ENCODE data around the gene OPHN1.
"Not testable (repeated sequence)": the region's sequence is repeated elsewhere in the genome, so short reads cannot be mapped to it uniquely, and the experiment has no call there.

OPHN1 gene

GRCh38 chrX:68083510-68083909 lies 349.8 kb downstream of the OPHN1 start:
- Histone ChIP-seq H3K36me3 (ENCODE audit: insufficient read depth, low read length) (no peaks in the 10 kb centered on the region), H3K9me3 (ENCODE audit: low read length) (no peaks in the 10 kb centered on the region), H3K4me1 (ENCODE audit: insufficient read depth, low read length) (no peaks in the 10 kb centered on the region), H3K27me3 (ENCODE audit: insufficient read depth, low read length) (no peaks in the 10 kb centered on the region), H3K4me3 (ENCODE audit: low read length) (no peak overlapping the region), H2AFZ (ENCODE audit: low read depth, low read length) (no peak overlapping the region)

- Histone ChIP-seq H3K9me3 (ENCODE audit: low read length) (no peaks in the 10 kb centered on the region), H3K36me3 (ENCODE audit: insufficient read depth, low read length) (no peaks in the 10 kb centered on the region), H3K4me3 (ENCODE audit: low read length) (no peak overlapping the region)
Observed at GRCh38 chrX:68079961-68080360, 353.3 kb downstream of the OPHN1 start.

GRCh38 chrX:68078801-68079200 lies 354.5 kb downstream of the OPHN1 start:
- not testable (repeated sequence) for H3K27me3 ChIP-seq (ENCODE audit: insufficient read depth, low read length); H3K36me3 ChIP-seq (ENCODE audit: insufficient read depth, low read length); H3K4me1 ChIP-seq (ENCODE audit: insufficient read depth, low read length); H3K9me3 ChIP-seq (ENCODE audit: low read length); H2AFZ ChIP-seq (ENCODE audit: low read depth, low read length); H3K4me3 ChIP-seq (ENCODE audit: low read length)

More at GRCh38 chrX:68079961-68080360, 353.3 kb downstream of the OPHN1 start:
- Histone ChIP-seq H3K4me1 (ENCODE audit: insufficient read depth, low read length) (no peaks in the 10 kb centered on the region), H2AFZ (ENCODE audit: low read depth, low read length) (no peak overlapping the region), H3K27me3 (ENCODE audit: insufficient read depth, low read length) (no peaks in the 10 kb centered on the region)

GRCh38 chrX:68077378-68077777 lies 355.9 kb downstream of the OPHN1 start:
- Histone ChIP-seq H3K4me3 (ENCODE audit: low read length) (no peak overlapping the region), H3K9me3 (ENCODE audit: low read length) (no peaks in the 10 kb centered on the region), H3K36me3 (ENCODE audit: insufficient read depth, low read length) (no peaks in the 10 kb centered on the region), H2AFZ (ENCODE audit: low read depth, low read length) (no peak overlapping the region), H3K4me1 (ENCODE audit: insufficient read depth, low read length) (no peaks in the 10 kb centered on the region), H3K27me3 (ENCODE audit: insufficient read depth, low read length) (no peaks in the 10 kb centered on the region)

GRCh38 chrX:68072041-68072440 lies 361.3 kb downstream of the OPHN1 start:
- Histone ChIP-seq H3K27me3 (ENCODE audit: insufficient read depth, low read length) (no peaks in the 10 kb centered on the region), H3K4me1 (ENCODE audit: insufficient read depth, low read length) (no peaks in the 10 kb centered on the region), H3K9me3 (ENCODE audit: low read length) (no peaks in the 10 kb centered on the region), H3K36me3 (ENCODE audit: insufficient read depth, low read length) (no peaks in the 10 kb centered on the region), H3K4me3 (ENCODE audit: low read length) (no peak overlapping the region), H2AFZ (ENCODE audit: low read depth, low read length) (no peak overlapping the region)

- H2AFZ ChIP-seq (ENCODE audit: low read depth, low read length); H3K27me3 ChIP-seq (ENCODE audit: insufficient read depth, low read length): not testable (repeated sequence)
Observed at GRCh38 chrX:68070119-68070518, 363.2 kb downstream of the OPHN1 start.

GRCh38 chrX:68061206-68061535 lies 372.1 kb downstream of the OPHN1 start:
- no peaks in the 10 kb centered on the region for H3K27me3 ChIP-seq (ENCODE audit: insufficient read depth, low read length)
- H2AFZ ChIP-seq (ENCODE audit: low read depth, low read length), result no peak overlapping the region
- H3K4me1 ChIP-seq (ENCODE audit: insufficient read depth, low read length), result no peaks in the 10 kb centered on the region
- no peaks in the 10 kb centered on the region for H3K9me3 ChIP-seq (ENCODE audit: low read length)
- no peak overlapping the region for H3K4me3 ChIP-seq (ENCODE audit: low read length)
- no peaks in the 10 kb centered on the region for H3K36me3 ChIP-seq (ENCODE audit: insufficient read depth, low read length)

More at GRCh38 chrX:68070119-68070518, 363.2 kb downstream of the OPHN1 start:
- not testable (repeated sequence) for H3K4me1 ChIP-seq (ENCODE audit: insufficient read depth, low read length); H3K4me3 ChIP-seq (ENCODE audit: low read length); H3K9me3 ChIP-seq (ENCODE audit: low read length); H3K36me3 ChIP-seq (ENCODE audit: insufficient read depth, low read length)

- H3K4me1 ChIP-seq (ENCODE audit: insufficient read depth, low read length), result no peaks in the 10 kb centered on the region
- no peak overlapping the region for H3K4me3 ChIP-seq (ENCODE audit: low read length)
- no peaks in the 10 kb centered on the region for H3K9me3 ChIP-seq (ENCODE audit: low read length)
- H3K27me3 ChIP-seq (ENCODE audit: insufficient read depth, low read length), result no peaks in the 10 kb centered on the region
- no peak overlapping the region for H2AFZ ChIP-seq (ENCODE audit: low read depth, low read length)
- no peaks in the 10 kb centered on the region for H3K36me3 ChIP-seq (ENCODE audit: insufficient read depth, low read length)
Observed at GRCh38 chrX:68060506-68061205, 372.6 kb downstream of the OPHN1 start.

- H3K4me1 ChIP-seq (ENCODE audit: insufficient read depth, low read length), result no peaks in the 10 kb centered on the region
- H2AFZ ChIP-seq (ENCODE audit: low read depth, low read length), result no peak overlapping the region
- H3K27me3 ChIP-seq (ENCODE audit: insufficient read depth, low read length), result no peaks in the 10 kb centered on the region
- no peaks in the 10 kb centered on the region for H3K36me3 ChIP-seq (ENCODE audit: insufficient read depth, low read length)
- H3K4me3 ChIP-seq (ENCODE audit: low read length), result no peak overlapping the region
- no peaks in the 10 kb centered on the region for H3K9me3 ChIP-seq (ENCODE audit: low read length)
Observed at GRCh38 chrX:68059469-68059868, 373.8 kb downstream of the OPHN1 start.

- Histone ChIP-seq H3K4me1 (ENCODE audit: insufficient read depth, low read length) (no peaks in the 10 kb centered on the region), H3K9me3 (ENCODE audit: low read length) (no peaks in the 10 kb centered on the region), H3K36me3 (ENCODE audit: insufficient read depth, low read length) (no peaks in the 10 kb centered on the region), H3K27me3 (ENCODE audit: insufficient read depth, low read length) (no peaks in the 10 kb centered on the region), H3K4me3 (ENCODE audit: low read length) (no peak overlapping the region), H2AFZ (ENCODE audit: low read depth, low read length) (no peak overlapping the region)
Observed at GRCh38 chrX:68049466-68049865, 383.8 kb downstream of the OPHN1 start.

- Histone ChIP-seq H3K4me1 (ENCODE audit: insufficient read depth, low read length) (no peaks in the 10 kb centered on the region), H2AFZ (ENCODE audit: low read depth, low read length) (no peak overlapping the region), H3K9me3 (ENCODE audit: low read length) (no peaks in the 10 kb centered on the region), H3K27me3 (ENCODE audit: insufficient read depth, low read length) (no peaks in the 10 kb centered on the region), H3K36me3 (ENCODE audit: insufficient read depth, low read length) (no peaks in the 10 kb centered on the region), H3K4me3 (ENCODE audit: low read length) (no peak overlapping the region)
Observed at GRCh38 chrX:68048774-68049173, 384.5 kb downstream of the OPHN1 start.

GRCh38 chrX:68045008-68045577 lies 388.2 kb downstream of the OPHN1 start:
- Histone ChIP-seq H2AFZ (ENCODE audit: low read depth, low read length) (no peak overlapping the region), H3K9me3 (ENCODE audit: low read length) (no peaks in the 10 kb centered on the region), H3K4me3 (ENCODE audit: low read length) (no peak overlapping the region), H3K36me3 (ENCODE audit: insufficient read depth, low read length) (no peaks in the 10 kb centered on the region), H3K4me1 (ENCODE audit: insufficient read depth, low read length) (no peaks in the 10 kb centered on the region), H3K27me3 (ENCODE audit: insufficient read depth, low read length) (no peaks in the 10 kb centered on the region)

GRCh38 chrX:68043713-68044438 lies 389.4 kb downstream of the OPHN1 start:
- Histone ChIP-seq H3K27me3 (ENCODE audit: insufficient read depth, low read length) (no peaks in the 10 kb centered on the region), H2AFZ (ENCODE audit: low read depth, low read length) (no peak overlapping the region), H3K4me3 (ENCODE audit: low read length) (no peak overlapping the region), H3K4me1 (ENCODE audit: insufficient read depth, low read length) (no peaks in the 10 kb centered on the region), H3K36me3 (ENCODE audit: insufficient read depth, low read length) (no peaks in the 10 kb centered on the region), H3K9me3 (ENCODE audit: low read length) (no peaks in the 10 kb centered on the region)
